Measurements from ENCODE around the gene PLSCR2. TPM values are rescaled to one million over a fixed set of nuclear protein-coding genes. Genes with fewer than 3 reads are reported as not detected.

The PLSCR2 gene
- total RNA-seq, 6 experiments from 2014 or later: not detected

DNA sequence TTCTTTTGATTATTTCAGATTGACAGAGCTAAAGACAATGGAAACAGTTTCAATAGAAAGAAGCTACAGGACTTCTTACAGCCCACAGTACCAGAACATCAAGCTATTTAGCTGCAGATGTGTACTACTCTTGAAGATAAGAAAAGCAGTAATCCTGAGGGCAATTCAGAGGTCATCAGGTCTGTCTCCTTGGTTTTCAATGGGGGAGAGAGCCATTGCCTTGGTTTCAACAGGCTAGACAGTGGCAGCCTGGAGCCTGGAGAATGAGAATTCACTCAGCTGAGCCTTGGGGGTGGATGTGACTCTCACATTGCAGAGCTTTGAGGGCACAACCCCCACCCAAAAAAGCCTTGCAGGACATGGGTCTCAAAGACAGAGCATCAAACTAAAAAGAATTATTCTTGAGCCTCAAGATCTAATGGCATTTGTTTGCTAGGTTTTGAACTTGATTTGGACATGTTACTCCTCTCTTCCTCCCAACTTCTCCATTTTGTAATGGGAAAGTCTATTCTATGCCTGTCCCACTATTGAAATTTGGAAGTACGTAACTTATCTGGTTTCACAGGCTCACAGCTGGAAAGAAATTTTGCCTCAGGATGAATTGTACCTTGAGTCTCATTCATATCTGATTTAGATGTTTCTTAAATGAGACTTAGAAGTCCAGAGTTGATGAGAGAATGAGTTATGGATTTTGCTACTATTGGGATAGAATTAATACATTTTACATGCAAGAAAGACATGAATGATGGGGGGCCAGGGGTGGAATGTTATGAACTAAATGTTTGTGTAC, 38.2 kb upstream of the PLSCR2 start:
- no peak for ATAC-seq
- H3K4me1 ChIP-seq: peaks cover 0 to 18% (median 6%) of the 10 kb centered on the region in 4 donors

DNA sequence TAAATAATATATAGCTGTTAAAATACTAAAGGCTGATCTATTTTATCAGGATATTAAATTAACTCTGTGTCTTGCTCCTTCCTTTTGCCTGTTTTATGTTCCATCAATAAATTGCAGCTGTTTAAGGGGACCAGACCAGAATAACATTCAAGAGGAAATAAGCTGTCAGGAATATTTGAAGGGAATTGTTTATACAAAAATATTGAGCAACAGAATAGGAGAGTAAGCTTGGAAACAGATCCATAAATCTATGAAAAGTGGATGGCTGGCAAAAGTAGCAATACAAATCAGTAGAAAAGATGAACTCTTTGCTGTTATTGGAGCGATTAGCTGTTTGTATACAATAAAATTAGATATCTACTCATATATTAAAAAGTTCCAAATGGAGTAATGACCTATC, 36.2 kb upstream of the PLSCR2 start:
- intact Hi-C loops (cut with DNase I): no loop called here
- peak overlapping the region in 1 of 3 donors; percentile 71 for H3K27ac ChIP-seq
- H3K9me3 ChIP-seq: no peaks in the 10 kb centered on the region
- 50% methylated on average over 1 of the region's 1 CpG for WGBS (ENCODE audit: insufficient coverage, low coverage, low lambda C conversion rate, missing lambda C conversion rate)
- DNase-seq (no peak), ATAC-seq (no peak)
- no peak for TF ChIP-seq POLR2A (IDR thresholded peaks at IDR 0.05)
- TF ChIP-seq, protein P1, sequence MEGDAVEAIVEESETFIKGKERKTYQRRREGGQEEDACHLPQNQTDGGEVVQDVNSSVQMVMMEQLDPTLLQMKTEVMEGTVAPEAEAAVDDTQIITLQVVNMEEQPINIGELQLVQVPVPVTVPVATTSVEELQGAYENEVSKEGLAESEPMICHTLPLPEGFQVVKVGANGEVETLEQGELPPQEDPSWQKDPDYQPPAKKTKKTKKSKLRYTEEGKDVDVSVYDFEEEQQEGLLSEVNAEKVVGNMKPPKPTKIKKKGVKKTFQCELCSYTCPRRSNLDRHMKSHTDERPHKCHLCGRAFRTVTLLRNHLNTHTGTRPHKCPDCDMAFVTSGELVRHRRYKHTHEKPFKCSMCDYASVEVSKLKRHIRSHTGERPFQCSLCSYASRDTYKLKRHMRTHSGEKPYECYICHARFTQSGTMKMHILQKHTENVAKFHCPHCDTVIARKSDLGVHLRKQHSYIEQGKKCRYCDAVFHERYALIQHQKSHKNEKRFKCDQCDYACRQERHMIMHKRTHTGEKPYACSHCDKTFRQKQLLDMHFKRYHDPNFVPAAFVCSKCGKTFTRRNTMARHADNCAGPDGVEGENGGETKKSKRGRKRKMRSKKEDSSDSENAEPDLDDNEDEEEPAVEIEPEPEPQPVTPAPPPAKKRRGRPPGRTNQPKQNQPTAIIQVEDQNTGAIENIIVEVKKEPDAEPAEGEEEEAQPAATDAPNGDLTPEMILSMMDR (IDR thresholded peaks at IDR 0.05): no peak
- H3K36me3 ChIP-seq: no peaks in the 10 kb centered on the region
- peaks cover 0 to 10% (median under 1%) of the 10 kb centered on the region in 4 donors for H3K4me1 ChIP-seq
- H3K4me3 ChIP-seq: no peak overlapping the region
- H3K27me3 ChIP-seq: no peaks in the 10 kb centered on the region

More for the DNA sequence above, 38.2 kb upstream of the PLSCR2 start:
- no peak for DNase-seq
- Histone ChIP-seq H3K27me3 (no peaks in the 10 kb centered on the region), H3K27ac (peak overlapping the region in 1 of 3 donors; percentile 26), H3K36me3 (no peaks in the 10 kb centered on the region), H3K4me3 (no peak overlapping the region), H3K9me3 (no peaks in the 10 kb centered on the region)
- WGBS (ENCODE audit: insufficient coverage, low coverage, low lambda C conversion rate, missing lambda C conversion rate): 80% methylated on average over 1 of the region's 1 CpG
- no peak for TF ChIP-seq POLR2A (IDR thresholded peaks at IDR 0.05)
- TF ChIP-seq, protein P1 (IDR thresholded peaks at IDR 0.05): no peak
- intact Hi-C loops (cut with DNase I): no loop called here

DNA sequence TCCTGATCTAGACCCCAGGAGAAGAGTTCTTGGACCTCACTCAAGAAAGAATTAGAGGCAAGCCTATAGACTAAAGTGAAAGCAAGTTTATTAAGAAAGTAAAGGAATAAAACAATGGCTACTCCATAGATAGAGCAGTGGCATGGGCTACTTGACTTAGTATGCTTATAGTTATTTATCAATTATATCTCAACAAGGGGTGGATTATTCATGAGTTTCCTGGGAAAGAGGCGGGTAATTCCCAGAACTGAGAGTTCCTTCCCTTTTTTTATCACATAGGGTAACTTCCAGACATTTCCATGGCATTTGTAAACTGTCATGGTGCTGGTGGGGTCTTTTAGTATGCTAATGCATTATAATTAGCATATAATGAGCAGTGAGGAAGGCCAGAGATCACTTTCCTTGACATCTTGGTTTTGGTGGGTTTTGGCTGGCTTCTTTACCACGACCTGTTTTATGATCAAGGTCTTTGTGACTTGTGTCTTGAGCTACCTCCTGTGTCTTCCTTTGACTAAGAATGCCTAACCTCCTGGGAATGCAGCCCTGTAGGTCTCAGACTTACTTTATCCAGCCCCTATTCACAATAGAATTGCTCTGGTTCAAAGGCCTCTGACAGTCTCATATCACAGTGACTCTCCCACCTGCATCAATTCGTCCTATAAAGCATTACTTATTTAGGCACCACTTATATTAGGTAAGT, 35.3 kb upstream of the PLSCR2 start:
- Histone ChIP-seq H3K27me3 (no peaks in the 10 kb centered on the region), H3K4me3 (no peak overlapping the region), H3K4me1 (peaks cover 0 to 10% (median 0%) of the 10 kb centered on the region in 4 donors), H3K36me3 (no peaks in the 10 kb centered on the region), H3K27ac (peak overlapping the region in 1 of 3 donors; percentile 71), H3K9me3 (no peaks in the 10 kb centered on the region)
- no peak for ATAC-seq
- TF ChIP-seq, protein P1 (IDR thresholded peaks at IDR 0.05): no peak
- TF ChIP-seq POLR2A (IDR thresholded peaks at IDR 0.05): peak; percentile 11
- intact Hi-C loops (cut with DNase I): no loop called here
- DNase-seq: no peak
- WGBS (ENCODE audit: insufficient coverage, low coverage, low lambda C conversion rate, missing lambda C conversion rate): 79% methylated on average over 3 of the region's 3 CpGs

DNA sequence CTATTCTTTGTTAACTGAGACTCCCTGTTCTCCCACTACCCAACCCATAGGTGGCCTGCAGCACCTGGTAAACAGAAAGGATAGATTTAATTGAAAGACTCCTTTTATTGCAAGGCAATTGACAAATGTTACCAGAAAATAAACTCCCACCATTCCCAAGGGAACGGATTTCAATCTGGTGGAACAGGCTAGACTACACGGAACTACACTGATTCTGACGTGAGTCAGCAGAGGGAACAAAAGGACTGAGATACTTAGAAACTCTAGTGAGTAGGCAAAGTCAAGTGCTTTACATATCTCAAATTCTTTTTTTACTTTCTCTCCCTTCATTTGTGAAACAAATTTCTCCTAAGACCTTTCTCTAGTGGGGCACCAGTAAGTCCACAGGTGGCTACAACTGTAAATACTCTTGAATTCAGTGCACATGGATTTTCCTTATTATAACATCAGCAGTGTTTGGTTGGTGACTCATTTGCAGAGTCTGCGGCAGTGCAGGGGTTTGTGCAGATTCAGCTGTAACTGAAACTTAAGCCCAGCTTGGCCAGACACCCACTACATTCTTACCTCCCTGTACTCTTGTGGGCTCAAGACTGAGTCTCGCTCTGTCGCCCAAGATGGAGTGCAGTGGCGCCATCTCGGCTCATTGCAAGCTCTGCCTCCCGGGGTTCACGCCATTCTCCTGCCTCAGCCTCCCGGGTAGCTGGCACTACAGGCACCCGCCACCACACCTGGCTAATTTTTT, 34.3 kb upstream of the PLSCR2 start:
- no peak for TF ChIP-seq POLR2A (IDR thresholded peaks at IDR 0.05)
- TF ChIP-seq, protein P1 (IDR thresholded peaks at IDR 0.05): peak in 1 of 4 donors; percentile 8
- ATAC-seq: peak in 1 of 4 donors; percentile 7
- WGBS (ENCODE audit: insufficient coverage, low coverage, low lambda C conversion rate, missing lambda C conversion rate): 74% methylated on average over 5 of the region's 12 CpGs
- Histone ChIP-seq H3K4me3 (no peak overlapping the region), H3K27me3 (no peaks in the 10 kb centered on the region), H3K27ac (no peak overlapping the region), H3K36me3 (no peaks in the 10 kb centered on the region), H3K4me1 (peaks cover 0 to 10% (median 0%) of the 10 kb centered on the region in 4 donors), H3K9me3 (no peaks in the 10 kb centered on the region)
- no peak for DNase-seq
- intact Hi-C loops (cut with DNase I): no loop called here

Data from right lobe of liver (tissue), 6 donors.